Mucosa of gallbladder (tissue), 1 donor: ENCODE results near the gene SLC48A1. TPM values are rescaled to one million over a fixed set of nuclear protein-coding genes. Genes with fewer than 3 reads are reported as not detected.
A peak's percentile ranks its signal among the peaks of the same experiment; 100 is the strongest.

ENCODE experiments used
- DNase-seq: peaks from one replicate; pipeline ENCODE4 v3.0.0-alpha.2; 2020; ENCODE audit warnings: low spot score
- total RNA-seq: library from RNA; stranded (reverse); gene quantifications from one replicate; pipeline ENCODE4 v1.2.1, GENCODE V29; 2021
- donor health status: DM: no; HTN: no; CAD: no.

The SLC48A1 gene
- total RNA-seq, 1 donor from 2014 or later = 73.1 TPM

DNA sequence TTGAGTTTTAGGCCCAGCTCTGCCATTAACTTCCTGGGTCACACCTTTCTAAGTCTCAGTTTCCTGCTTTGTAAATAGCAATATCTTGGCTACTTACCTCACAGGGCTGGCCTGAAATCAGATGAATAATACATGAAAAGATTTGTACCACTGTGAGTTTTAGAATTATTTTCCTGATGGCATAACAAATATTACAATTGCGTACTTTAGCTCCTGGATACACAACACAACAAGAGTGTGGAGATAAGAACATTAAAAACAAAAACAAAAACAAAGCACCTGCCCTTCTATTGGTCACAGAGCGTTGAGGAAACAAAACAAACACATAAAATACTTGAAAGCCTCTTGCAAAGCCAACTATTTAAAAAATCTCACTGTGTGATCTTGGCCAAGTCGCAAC is 51.6 kb downstream of the SLC48A1 start:
- DNase-seq = no peak

DNA sequence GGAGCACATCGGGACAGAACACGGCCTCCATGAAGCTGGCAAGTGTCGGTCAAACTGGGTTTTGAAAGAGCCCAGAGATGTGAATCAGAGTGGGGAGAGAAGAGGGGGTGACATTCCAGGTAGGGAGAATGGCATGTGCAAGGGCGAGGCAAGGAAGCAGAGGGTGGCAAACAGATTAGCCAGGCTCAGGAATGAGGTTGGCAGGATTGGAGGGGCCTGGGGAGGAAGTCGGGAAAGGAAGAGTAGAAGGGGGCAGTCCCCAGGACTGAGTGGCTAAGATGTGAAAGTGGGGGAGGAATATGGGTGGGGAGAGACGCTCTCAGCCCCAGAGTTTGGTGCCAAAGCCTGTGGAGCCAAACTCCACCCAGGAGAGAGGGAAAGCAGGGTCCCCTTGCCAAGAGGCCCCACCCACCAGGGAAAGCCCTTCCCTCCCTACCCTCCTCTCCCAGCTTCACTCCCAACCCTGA is 52.2 kb downstream of the SLC48A1 start:
- no peak for DNase-seq

- DNase-seq = no peak
Measured at GRCh38 chr12:47828008-47828975, 55.3 kb downstream of the SLC48A1 start.

- DNase-seq = peak; percentile 78
Measured at GRCh38 chr12:47828976-47829482, 56.0 kb downstream of the SLC48A1 start.

- no peak for DNase-seq
Measured at GRCh38 chr12:47829584-47829983, 56.5 kb downstream of the SLC48A1 start.

Other genes with a start within 250 kb of the SLC48A1 start
- 20.2 TPM for gene RPAP3, start 67.2 kb upstream of the SLC48A1 start, total RNA-seq
- gene ENDOU, start 47.7 kb upstream of the SLC48A1 start, total RNA-seq = not detected
- 54.8 TPM for gene RAPGEF3, start 14.4 kb upstream of the SLC48A1 start, total RNA-seq
- 120 TPM for gene HDAC7, start 46.7 kb downstream of the SLC48A1 start, total RNA-seq
- 33.8 TPM for gene VDR, start 131.8 kb downstream of the SLC48A1 start, total RNA-seq
- gene TMEM106C, start 190.4 kb downstream of the SLC48A1 start, total RNA-seq = 101 TPM
- 0.09 TPM for gene COL2A1, start 231.2 kb downstream of the SLC48A1 start, total RNA-seq